Natural killer cell (primary cell): Measurements from ENCODE around the gene MRPL39. TPM values are rescaled to one million over a fixed set of nuclear protein-coding genes. Genes with fewer than 3 reads are reported as not detected.
A peak's percentile ranks its signal among the peaks of the same experiment; 100 is the strongest.

Experiments used
- ATAC-seq, 3 donors: fragments of 150-1000 bp in 2 of 3; fragments of 200-7000 bp in 1 of 3; cut with Tn5 transposase; 1 replicate in 1 of 3; 2 replicates in 2 of 3; pipeline ENCODE4 v1.10.0; 2021; ENCODE audit warnings: mild to moderate bottlenecking in 2 of 3, moderate library complexity in 2 of 3
- DNase-seq, 2 donors: peaks; one replicate each; pipeline versions ENCODE4 v3.0.0 to v3.0.0-alpha.2; 2013 to 2021; ENCODE audit warnings: mixed read lengths in 1 of 2
- H3K27ac ChIP-seq: one replicate; pipeline ENCODE4 v1.5.1; 2013; ENCODE audit warnings: mild to moderate bottlenecking, low read length
- H3K27me3 ChIP-seq: one replicate; pipeline ENCODE4 v1.6.1; 2013; ENCODE audit warnings: low read length; ENCODE audit not compliant: control insufficient read depth, insufficient read depth
- H3K36me3 ChIP-seq: one replicate; pipeline ENCODE4 v1.6.1; 2013; ENCODE audit warnings: low read length; ENCODE audit not compliant: control insufficient read depth, insufficient read depth
- H3K4me1 ChIP-seq: one replicate; pipeline ENCODE4 v1.6.1; 2013; ENCODE audit warnings: low read length; ENCODE audit not compliant: control insufficient read depth, insufficient read depth
- H3K4me3 ChIP-seq: one replicate; pipeline ENCODE4 v1.5.1; 2013; ENCODE audit warnings: low read length
- H3K9me3 ChIP-seq: one replicate; pipeline ENCODE4 v1.6.1; 2013; ENCODE audit warnings: low read length; ENCODE audit not compliant: control insufficient read depth, insufficient read depth
- H3K27ac Mint-ChIP-seq, 2 donors: one replicate each; pipeline ENCODE4 v1.8.0; 2022; ENCODE audit warnings: mild to moderate bottlenecking in 2 of 2, mixed read lengths in 2 of 2, moderate library complexity in 1 of 2
- H3K27me3 Mint-ChIP-seq, 2 donors: one replicate each; pipeline ENCODE4 v1.8.0; 2022; ENCODE audit warnings: low read depth in 2 of 2, mixed read lengths in 2 of 2
- H3K36me3 Mint-ChIP-seq: one replicate; pipeline ENCODE4 v1.8.0; 2022; ENCODE audit warnings: mixed read lengths
- H3K4me1 Mint-ChIP-seq, 2 donors: one replicate each; pipeline ENCODE4 v1.8.0; 2022; ENCODE audit warnings: mixed read lengths in 2 of 2
- H3K4me3 Mint-ChIP-seq: one replicate; pipeline ENCODE4 v1.8.0; 2022; ENCODE audit warnings: mild to moderate bottlenecking, moderate library complexity, mixed read lengths
- H3K9me3 Mint-ChIP-seq, 2 donors: one replicate each; pipeline ENCODE4 v1.8.0; 2022; ENCODE audit warnings: mixed read lengths in 2 of 2
- WGBS: methylation state at CpG from one replicate; pipeline ENCODE4 v1.1.7; 2013; ENCODE audit warnings: missing lambda C conversion rate; ENCODE audit not compliant: insufficient coverage; 5-methylcytosine and 5-hydroxymethylcytosine counted together
- intact Hi-C: fragments of 100-400 bp; cut with micrococcal nuclease; formaldehyde crosslinking; loops from one replicate; pipeline ENCODE4 v1.14.2; 2022
- total RNA-seq, 4 donors: library from RNA; stranded (reverse); fragments of 120-200 nt in 1 of 4; gene quantifications; one replicate each; pipeline versions ENCODE4 v1.2.3 to v1.2.4, GENCODE V29; 2013 to 2022
- TF ChIP-seq, protein P1 (sequence below): fragments of 200-600 bp; IDR thresholded peaks from one replicate; pipeline ENCODE4 v1.8.0; 2022; ENCODE audit warnings: antibody characterized with exemption

Gene MRPL39
- total RNA-seq, 3 donors from 2014 or later (not counting 1 experiment from before 2014, with no cell fraction given): 10.8 to 12.8 (median 10.8) TPM

- H3K27ac Mint-ChIP-seq: peak overlapping the region; percentile 84 to 89
- H3K36me3 ChIP-seq: no peaks in the 10 kb centered on the region
- intact Hi-C loops: no loop called here
- no peaks in the 10 kb centered on the region for H3K27me3 Mint-ChIP-seq
- peak overlapping the region; percentile 76 for H3K27ac ChIP-seq
- DNase-seq (peak in 1 of 2 donors; percentile 78), ATAC-seq (peak; percentile 54 to 80 (median 59))
- no peaks in the 10 kb centered on the region for H3K27me3 ChIP-seq
- no peak overlapping the region for H3K4me3 ChIP-seq
- H3K9me3 ChIP-seq: no peaks in the 10 kb centered on the region
- peak overlapping the region; percentile 69 for H3K4me3 Mint-ChIP-seq
- no peaks in the 10 kb centered on the region for H3K9me3 Mint-ChIP-seq
- TF ChIP-seq, protein P1, sequence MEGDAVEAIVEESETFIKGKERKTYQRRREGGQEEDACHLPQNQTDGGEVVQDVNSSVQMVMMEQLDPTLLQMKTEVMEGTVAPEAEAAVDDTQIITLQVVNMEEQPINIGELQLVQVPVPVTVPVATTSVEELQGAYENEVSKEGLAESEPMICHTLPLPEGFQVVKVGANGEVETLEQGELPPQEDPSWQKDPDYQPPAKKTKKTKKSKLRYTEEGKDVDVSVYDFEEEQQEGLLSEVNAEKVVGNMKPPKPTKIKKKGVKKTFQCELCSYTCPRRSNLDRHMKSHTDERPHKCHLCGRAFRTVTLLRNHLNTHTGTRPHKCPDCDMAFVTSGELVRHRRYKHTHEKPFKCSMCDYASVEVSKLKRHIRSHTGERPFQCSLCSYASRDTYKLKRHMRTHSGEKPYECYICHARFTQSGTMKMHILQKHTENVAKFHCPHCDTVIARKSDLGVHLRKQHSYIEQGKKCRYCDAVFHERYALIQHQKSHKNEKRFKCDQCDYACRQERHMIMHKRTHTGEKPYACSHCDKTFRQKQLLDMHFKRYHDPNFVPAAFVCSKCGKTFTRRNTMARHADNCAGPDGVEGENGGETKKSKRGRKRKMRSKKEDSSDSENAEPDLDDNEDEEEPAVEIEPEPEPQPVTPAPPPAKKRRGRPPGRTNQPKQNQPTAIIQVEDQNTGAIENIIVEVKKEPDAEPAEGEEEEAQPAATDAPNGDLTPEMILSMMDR: no peak
- H3K4me1 ChIP-seq: peaks cover 5% of the 10 kb centered on the region
- H3K4me1 Mint-ChIP-seq: peaks cover 15 to 19% of the 10 kb centered on the region in 2 donors
- 27% methylated on average over 3 of the region's 6 CpGs for WGBS
- no peaks in the 10 kb centered on the region for H3K36me3 Mint-ChIP-seq
Observed at GRCh38 chr21:25573409-25574206, 33.7 kb downstream of the MRPL39 start.

DNA sequence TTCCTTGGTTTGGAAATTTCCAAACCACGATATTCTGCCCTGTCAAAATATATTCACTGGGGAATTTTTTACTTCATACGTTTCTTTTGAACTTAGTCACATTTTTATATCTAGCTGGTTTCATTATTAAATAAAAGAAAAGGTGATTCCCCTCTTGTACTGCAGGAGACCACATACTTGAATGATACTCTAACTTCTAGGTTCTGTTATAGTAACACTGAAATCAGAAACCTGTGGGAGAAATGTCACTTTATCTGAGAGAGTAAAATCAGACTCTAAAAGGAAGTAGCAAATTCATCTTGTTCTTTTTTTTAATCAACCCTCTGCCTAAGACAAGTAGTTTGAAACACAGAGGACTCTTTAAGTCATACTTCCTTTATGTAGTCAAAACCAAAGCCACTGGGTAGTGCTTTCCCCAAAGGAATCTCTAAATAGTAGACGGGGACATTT is 34.4 kb downstream of the MRPL39 start:
- WGBS: no CpG with 5 or more reads among the region's 3 CpGs

GRCh38 chr21:25571726-25572121 is 35.6 kb downstream of the MRPL39 start:
- H3K36me3 Mint-ChIP-seq: no peaks in the 10 kb centered on the region
- H3K4me1 Mint-ChIP-seq: peaks cover 24 to 29% of the 10 kb centered on the region in 2 donors
- no peak for ATAC-seq
- no peaks in the 10 kb centered on the region for H3K27me3 Mint-ChIP-seq
- Histone ChIP-seq H3K4me3 (no peak overlapping the region), H3K27me3 (no peaks in the 10 kb centered on the region), H3K27ac (no peak overlapping the region), H3K36me3 (no peaks in the 10 kb centered on the region), H3K9me3 (no peaks in the 10 kb centered on the region), H3K4me1 (peaks cover 5% of the 10 kb centered on the region)
- H3K4me3 Mint-ChIP-seq: no peak overlapping the region
- intact Hi-C loops: no loop called here
- no peak for DNase-seq
- 73% methylated on average over 1 of the region's 1 CpG for WGBS
- H3K27ac Mint-ChIP-seq: peak overlapping the region; percentile 29 to 41
- no peaks in the 10 kb centered on the region for H3K9me3 Mint-ChIP-seq
- TF ChIP-seq, protein P1: no peak

More for the DNA sequence above, 34.4 kb downstream of the MRPL39 start:
- peak in 1 of 2 donors; percentile 69 for DNase-seq
- Mint-ChIP-seq H3K27ac (peak overlapping the region; percentile 84 to 89), H3K36me3 (no peaks in the 10 kb centered on the region), H3K27me3 (no peaks in the 10 kb centered on the region), H3K4me3 (peak overlapping the region; percentile 78), H3K4me1 (peaks cover 21% of the 10 kb centered on the region in 2 donors), H3K9me3 (no peaks in the 10 kb centered on the region)
- intact Hi-C loops: no loop called here
- peak; percentile 61 to 70 (median 67) for ATAC-seq
- TF ChIP-seq, protein P1: no peak
- Histone ChIP-seq H3K4me1 (peaks cover 5% of the 10 kb centered on the region), H3K4me3 (no peak overlapping the region), H3K9me3 (no peaks in the 10 kb centered on the region), H3K27me3 (no peaks in the 10 kb centered on the region), H3K27ac (peak overlapping the region; percentile 76), H3K36me3 (no peaks in the 10 kb centered on the region)
